ENCODE measurements around the gene CABYR.

GRCh38 chr18:24196764-24197163 is 57.9 kb downstream of the CABYR start:
- TF ChIP-seq CTCF (IDR thresholded peaks at IDR 0.05): no peak
- no peak for TF ChIP-seq POLR2A (IDR thresholded peaks at IDR 0.05)
